Erythroblast (primary cell): ENCODE measurements around the gene BAG3.
"Not testable (repeated sequence)": the region's sequence is repeated elsewhere in the genome, so short reads cannot be mapped to it uniquely, and the experiment has no call there.

Experiments used
- DNase-seq, 2 experiments: peaks; one replicate each; lab custom pipeline; 2025; lab: John Stamatoyannopoulos, UW
- GATA1 ChIP-seq: IDR thresholded peaks from 2 replicates; pipeline ENCODE4 v1.6.1; 2011; ENCODE audit warnings: low read depth, mild to moderate bottlenecking, control low read depth, low read length, moderate library complexity
- POLR2A ChIP-seq: IDR thresholded peaks from 2 replicates; pipeline ENCODE4 v1.6.1; 2011; ENCODE audit warnings: mild to moderate bottlenecking, low read length

Gene BAG3

DNA sequence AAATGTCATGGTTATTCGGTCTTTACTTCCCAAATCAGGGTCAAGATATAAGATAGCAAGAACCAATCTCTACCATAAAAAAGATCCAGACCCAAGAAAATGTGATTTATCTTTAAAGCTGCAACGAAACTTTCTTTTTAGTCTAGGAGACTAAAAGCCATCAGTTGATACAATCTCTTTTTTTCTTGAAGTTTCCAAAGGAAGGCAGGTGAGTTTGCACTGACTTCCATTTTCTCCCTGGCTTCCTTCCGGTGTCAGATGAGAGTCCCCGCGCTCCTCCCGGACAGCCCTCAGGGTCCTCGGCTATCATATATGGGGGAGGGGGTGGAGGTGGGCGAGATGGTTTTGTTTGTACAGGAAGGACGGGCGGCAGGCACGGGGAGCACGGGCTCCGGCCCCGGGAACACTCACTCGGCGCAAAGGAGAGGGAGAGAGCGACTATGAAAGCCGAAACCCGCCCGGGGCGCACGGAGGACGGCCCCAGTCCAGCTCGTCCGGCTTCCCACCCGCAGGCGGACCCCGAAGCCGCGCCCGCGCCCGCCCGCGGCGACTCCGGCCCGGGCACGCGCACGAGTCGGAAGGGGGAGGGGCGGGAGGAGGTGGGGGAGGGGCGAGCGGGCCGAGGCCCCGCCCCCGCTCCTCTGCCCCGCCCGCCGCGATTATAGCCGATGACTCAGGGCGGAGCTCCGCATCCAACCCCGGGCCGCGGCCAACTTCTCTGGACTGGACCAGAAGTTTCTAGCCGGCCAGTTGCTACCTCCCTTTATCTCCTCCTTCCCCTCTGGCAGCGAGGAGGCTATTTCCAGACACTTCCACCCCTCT, at the start of gene BAG3:
BAG3 (plus strand) TSS at position 689 of the 822 bp plus-strand sequence. CDS start 296 bp downstream, outside the sequence.
- DNase-seq = peak; percentile 89 to 94
- TF ChIP-seq GATA1 = no peak
- peak; percentile 66 for TF ChIP-seq POLR2A

DNA sequence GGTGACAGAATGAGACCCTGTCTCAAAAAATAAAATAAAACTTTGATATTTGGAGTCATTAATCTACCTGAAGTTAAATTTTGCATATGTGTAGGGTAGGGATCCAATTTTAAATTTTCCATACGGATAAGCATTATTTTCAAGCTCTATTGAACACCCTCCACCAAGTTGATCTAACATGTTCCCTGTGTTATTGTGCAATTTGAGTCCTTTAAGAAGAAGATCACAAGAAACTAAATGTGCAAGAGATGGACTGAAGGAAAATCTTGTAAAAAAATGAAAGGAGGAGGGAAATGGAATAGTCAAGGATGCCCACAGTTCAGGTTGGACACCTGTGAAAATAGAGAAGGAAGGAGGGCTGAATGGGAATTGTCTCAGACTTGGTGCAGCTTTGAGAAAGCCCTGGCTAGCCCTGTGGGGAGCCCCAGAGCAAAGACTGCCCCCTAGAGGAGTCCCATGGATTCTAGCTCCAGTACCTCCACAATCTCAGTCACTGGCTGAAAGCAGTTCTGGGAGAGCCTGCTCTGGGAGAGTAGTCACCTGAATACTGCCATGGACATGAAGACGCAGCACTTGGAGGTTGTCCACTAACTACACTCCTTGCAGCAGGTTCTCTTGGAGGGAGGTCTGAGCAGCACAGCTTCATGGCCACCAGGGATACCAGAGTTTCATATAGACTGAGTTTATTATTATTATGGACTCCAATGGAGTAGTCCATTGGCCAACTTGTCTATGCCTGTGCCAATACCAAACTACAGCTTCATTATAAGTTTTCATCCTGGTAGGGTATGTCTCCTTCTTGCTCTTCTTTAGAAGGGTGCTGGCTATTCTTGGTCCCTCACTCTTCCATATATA, 48.7 kb upstream of the BAG3 start:
- no peak for TF ChIP-seq POLR2A
- no peak for TF ChIP-seq GATA1
- DNase-seq = peak; percentile 37 to 60

DNA sequence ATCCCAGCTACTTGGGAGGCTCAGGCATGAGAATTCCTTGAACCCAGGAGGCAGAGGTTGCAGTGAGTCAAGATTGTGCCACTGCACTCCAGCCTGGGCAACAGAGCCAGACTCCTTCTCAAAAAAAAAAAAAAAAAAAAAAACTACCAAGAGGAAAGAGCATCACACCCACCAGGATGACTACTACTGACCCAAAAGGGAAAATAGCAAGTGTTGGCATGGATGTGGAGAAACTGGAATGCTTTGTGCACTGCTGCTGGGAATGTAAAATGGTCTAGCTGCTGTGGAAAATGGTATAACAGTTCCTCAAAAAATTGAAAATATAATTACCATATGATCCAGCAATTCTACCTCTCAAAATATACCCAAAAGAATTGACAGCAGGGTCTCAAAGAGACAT, 46.7 kb upstream of the BAG3 start:
- DNase-seq = no peak
- TF ChIP-seq POLR2A = no peak
- no peak for TF ChIP-seq GATA1

DNA sequence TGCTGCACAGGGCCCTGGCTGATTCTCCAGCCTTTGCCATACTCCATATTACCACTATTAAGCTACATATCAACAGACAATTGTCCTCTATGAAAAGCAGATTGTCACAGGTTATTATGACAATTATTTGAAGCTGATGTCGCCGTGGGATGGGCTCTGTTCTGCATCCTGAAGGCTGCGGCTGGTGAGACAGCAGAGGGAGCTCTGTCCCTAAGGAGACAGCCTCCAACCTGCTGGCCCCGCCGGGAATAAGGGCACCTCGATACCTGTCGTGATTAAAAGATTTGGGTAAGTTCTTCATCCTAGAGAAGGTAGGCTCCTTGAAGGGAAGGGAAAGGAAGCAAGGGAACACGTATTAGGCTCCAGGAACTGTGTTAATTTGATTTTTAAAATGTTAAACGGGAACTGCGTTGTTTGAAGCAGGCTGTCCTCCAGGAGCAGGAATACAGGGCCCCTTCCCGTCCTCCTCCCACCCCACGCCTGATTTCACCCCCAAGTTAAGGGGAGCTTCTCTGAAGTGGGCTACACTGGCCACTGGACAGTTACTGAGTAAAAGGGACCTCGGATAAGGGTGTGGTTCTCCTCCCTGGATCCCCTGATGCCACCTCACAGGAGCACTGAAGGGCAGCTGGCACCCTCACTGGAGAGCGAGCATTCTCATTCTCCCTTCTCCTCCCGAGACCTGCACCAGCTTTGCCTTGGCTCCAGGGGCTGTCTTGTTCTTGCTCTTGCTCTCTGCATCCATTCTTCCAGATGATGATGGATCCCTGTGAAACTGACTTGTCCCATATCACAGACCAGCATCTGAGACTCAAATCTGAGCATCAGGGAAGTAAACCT, 42.6 kb upstream of the BAG3 start:
- peak; percentile 16 to 43 for DNase-seq
- TF ChIP-seq POLR2A (no peak), GATA1 (no peak)

DNA sequence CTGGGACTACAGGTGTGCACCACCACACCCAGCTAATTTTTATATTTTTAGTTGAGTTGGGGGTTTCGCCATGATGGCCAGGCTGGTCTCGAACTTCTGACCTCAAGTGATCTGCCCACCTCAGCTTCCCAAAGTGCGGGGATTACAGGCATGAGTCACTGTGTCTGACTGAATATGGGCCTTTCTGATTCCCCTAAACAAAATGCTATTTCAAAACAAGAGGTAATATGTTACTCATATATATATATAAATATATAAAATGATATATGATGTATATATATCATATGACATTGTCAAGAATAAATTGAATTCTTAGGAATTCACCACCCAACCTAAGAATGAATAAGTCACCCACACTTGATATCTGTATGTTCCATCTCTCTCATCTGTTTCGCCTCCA, 41.7 kb upstream of the BAG3 start:
- DNase-seq = no peak
- no peak for TF ChIP-seq POLR2A
- no peak for TF ChIP-seq GATA1

DNA sequence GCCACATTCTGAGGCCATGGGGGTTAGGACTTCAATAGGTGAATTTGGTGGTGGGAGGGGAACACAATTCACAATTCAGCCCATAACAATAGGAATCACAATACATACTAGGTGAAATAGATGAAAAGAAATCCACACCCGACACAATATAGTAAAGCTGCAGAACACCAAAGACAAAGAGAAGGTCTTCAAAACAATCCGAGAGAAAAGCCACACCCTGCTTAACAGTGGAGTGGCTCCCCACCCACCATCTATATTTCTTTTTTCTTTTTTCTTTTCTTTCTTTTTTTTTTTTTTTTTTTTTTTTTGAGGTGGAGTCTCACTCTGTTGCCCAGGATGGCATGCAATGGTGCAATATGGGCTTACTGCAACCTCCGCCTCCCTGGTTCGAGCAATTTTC, 39.7 kb upstream of the BAG3 start:
- no peak for DNase-seq
- TF ChIP-seq GATA1 = no peak
- TF ChIP-seq POLR2A = no peak

DNA sequence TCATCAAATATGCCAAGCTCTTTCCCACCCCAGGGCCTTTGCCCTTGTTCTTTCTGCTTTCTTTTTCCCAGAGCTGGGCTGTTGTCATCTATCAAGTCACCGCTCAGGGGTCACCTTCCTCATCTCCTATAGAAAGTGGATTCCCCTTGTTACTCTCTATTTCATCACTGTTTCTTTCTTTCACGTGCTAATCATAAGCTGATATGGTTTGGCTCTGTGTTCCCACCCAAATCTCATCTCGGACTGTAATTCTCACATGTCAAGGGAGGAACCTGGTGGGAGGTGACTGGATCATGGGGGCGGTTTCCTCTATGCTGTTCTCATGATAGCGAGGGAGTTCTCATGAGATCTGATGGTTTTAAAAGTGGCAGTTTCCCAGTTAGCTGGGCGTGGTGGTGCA, 37.4 kb upstream of the BAG3 start:
- no peak for DNase-seq
- TF ChIP-seq POLR2A = no peak
- TF ChIP-seq GATA1 = no peak

DNA sequence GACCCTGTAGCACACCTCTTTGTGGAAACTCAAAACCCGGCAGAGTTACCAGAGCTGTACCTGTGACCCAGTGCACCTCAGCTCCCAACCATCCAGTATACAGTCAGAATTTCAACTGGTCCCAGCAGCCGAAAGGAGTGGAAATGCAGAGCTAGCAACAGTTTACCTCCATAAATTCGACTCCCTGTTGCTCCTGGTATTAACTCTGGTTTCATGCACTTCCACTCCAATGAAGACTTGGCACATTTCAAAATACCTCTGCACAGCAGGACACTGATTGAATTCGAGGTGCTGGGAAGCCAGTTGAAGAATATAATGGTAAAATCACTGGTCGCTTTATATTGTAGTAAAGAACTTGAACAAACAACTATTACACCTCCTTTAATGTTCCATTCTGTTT, 36.5 kb upstream of the BAG3 start:
- TF ChIP-seq GATA1 = no peak
- no peak for TF ChIP-seq POLR2A
- DNase-seq = no peak

DNA sequence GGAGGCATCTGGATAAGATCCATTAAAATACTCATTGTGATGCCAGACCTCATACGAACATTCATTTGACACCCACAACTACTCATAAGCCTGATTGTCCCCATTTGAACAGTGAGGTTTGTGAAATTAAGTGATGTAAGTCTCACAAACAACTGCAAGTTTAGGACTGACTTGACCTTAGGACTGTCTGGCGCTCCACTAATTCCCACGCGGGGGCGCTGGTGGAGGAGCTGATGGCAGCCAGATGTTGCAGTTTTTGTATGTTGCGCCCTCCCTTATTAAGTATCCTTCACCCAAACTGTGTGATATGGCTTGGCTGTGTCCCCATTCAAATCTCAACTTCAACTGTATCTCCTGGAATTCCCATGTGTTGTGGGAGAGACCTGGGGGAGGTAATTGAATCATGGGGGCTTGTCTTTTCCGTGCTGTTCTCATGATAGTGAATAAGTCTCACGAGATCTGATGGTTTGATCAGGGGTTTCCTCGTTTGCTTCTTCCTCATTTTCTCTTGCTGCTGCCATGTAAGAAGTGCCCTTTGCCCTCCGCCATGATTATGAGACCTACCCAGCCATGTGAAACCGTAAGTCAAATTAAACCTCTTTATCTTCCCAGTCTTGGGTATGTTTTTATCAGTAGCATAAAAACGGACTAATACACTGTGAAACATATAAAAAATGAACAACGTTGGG, 34.2 kb upstream of the BAG3 start:
- DNase-seq = peak; percentile 19 to 27
- TF ChIP-seq POLR2A = no peak
- no peak for TF ChIP-seq GATA1

DNA sequence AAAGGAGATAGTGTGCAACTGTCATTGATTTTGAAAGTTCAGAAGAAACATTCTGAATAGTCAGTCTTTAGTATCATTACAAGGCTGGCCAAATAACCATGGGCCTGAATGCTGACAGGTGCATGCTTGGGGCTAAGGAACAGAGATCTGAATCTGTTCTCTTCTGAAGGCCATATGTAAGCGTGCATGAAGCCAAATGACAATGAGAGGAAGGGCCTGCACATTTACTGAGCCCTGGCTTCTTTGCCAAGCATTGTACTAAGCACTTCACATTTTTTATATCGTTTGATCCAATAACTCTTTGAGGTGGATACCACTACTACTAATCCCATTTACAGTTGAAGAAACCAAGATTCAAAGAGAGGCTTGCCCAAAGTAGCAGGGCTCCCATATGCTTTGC, 32.0 kb upstream of the BAG3 start:
- DNase-seq = no peak
- TF ChIP-seq GATA1 = no peak
- TF ChIP-seq POLR2A = no peak

DNA sequence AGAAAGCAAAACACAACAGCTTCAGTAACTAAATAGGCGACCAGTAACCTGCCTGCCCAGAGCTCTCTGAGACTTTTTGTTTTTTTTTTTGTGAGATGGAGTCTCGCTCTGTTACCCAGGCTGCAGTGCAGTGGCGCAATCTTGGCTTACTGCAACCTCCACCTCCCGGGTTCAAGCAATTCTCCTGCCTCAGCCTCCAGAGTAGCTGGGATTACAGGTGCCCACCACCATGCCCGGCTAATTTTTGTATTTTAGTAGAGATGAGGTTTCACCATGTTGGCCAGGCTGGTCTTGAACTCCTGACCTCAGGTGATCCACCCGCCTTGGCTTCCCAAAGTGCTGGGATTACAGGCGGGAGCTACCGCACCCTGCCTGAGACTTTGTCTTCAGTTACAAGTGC, 31.4 kb upstream of the BAG3 start:
- not testable (repeated sequence) for DNase-seq

DNA sequence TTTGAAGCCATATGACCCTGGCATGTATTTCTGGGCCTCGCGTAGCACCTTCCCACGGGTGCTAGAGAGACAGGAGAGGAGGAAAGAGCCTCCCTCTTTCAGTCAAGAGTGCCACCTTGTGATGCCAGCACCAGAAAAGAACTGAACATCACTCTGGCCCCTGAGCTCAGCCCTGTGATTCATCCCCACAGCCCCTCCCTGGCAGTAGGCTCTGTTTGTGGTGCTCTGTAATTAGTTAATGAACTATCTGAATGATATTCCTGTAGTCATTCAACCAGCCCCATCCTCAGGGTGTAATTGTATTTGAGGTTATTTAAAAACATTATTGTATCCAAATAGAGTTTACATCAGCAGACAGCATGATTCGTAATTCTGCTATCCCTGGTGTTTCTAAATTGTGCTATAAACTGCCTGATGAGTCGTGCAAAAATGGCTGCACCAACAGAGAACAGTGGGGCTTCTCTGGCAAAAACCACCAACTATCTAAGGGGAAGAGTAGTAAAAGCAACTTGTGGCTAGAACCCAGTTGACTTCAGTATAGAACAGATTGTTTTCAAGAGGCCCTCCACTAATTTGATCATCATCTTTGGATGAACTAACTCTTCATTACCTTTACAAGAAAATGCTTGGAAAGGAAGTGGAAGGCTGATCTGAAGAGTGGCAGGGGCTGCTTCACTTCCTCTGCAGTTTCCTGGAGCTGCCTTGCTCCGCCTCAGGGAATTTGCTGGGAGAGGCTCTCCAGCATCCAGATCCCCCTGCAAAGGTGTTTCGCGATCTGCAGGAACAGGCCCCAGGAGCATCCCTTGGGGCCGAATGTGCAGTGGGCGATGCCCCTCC, 30.7 kb upstream of the BAG3 start:
- DNase-seq = no peak
- no peak for TF ChIP-seq GATA1
- no peak for TF ChIP-seq POLR2A

DNA sequence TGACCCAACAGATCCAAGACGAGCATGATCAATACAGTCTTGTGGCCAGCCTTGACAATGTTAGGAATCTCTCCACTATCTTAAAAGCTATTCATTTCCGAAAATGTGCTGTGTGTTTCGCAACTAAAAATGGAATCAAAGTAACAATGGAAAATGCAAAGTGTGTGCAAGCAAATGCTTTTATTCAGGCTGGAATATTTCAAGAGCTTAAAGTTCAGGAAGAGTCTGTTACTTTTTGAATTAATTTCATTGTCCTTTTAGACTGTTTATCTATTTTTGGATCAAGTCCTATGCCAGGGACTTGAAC, 30.1 kb upstream of the BAG3 start:
- no peak for DNase-seq

More for the DNA sequence above, 30.1 kb upstream of the BAG3 start:
- TF ChIP-seq POLR2A = no peak
- TF ChIP-seq GATA1 = no peak
